ENCODE results near the gene OR2C1.

Gene OR2C1

DNA sequence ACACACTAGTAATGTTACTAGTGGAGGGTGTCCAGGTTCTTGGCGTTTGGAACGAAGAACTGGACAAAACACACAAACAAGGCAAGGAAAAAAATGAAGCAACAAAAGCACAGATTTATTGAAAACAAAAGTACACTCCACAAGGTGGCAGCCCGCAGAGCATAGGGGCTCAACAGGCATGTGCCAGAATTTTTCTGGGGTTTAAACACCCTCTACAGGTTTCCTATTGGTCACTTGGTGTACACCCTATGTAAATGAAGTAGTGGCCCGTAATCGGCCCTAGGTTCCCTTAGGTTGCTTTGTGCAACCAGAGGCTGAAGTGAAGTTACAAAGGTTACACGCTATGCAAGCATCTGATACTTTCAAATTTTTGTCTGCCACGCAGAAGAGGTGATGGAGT is 8.1 kb downstream of the OR2C1 start:
- H3K27me3 ChIP-seq (ENCODE audit: low read length), result no peaks in the 10 kb centered on the region
- no peak overlapping the region for H3K4me2 ChIP-seq (ENCODE audit: low read depth, low read length, poor library complexity, severe bottlenecking)
- no peak overlapping the region for H3K4me3 ChIP-seq (ENCODE audit: insufficient read depth, low read length, poor library complexity, severe bottlenecking)
- no peaks in the 10 kb centered on the region for H4K20me1 ChIP-seq (ENCODE audit: low read depth, low read length)
- no peaks in the 10 kb centered on the region for H3K9me3 ChIP-seq (ENCODE audit: insufficient read depth, low read length)
- no peak overlapping the region for H2AFZ ChIP-seq (ENCODE audit: low read depth, low read length, severe bottlenecking)
- H3K27ac ChIP-seq (ENCODE audit: low read depth, low read length), result no peak overlapping the region
- no peak overlapping the region for H3K9ac ChIP-seq (ENCODE audit: low read length)
- H3K79me2 ChIP-seq (ENCODE audit: insufficient read depth, low read length), result no peaks in the 10 kb centered on the region
- TF ChIP-seq, protein P1, sequence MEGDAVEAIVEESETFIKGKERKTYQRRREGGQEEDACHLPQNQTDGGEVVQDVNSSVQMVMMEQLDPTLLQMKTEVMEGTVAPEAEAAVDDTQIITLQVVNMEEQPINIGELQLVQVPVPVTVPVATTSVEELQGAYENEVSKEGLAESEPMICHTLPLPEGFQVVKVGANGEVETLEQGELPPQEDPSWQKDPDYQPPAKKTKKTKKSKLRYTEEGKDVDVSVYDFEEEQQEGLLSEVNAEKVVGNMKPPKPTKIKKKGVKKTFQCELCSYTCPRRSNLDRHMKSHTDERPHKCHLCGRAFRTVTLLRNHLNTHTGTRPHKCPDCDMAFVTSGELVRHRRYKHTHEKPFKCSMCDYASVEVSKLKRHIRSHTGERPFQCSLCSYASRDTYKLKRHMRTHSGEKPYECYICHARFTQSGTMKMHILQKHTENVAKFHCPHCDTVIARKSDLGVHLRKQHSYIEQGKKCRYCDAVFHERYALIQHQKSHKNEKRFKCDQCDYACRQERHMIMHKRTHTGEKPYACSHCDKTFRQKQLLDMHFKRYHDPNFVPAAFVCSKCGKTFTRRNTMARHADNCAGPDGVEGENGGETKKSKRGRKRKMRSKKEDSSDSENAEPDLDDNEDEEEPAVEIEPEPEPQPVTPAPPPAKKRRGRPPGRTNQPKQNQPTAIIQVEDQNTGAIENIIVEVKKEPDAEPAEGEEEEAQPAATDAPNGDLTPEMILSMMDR (IDR thresholded peaks at IDR 0.05; ENCODE audit: insufficient read depth, low read length, poor library complexity, severe bottlenecking), result no peak
- TF ChIP-seq EZH2phosphoT487 (conservative IDR thresholded peaks at IDR 0.05; ENCODE audit: low read length), result no peak
- H3K9me2 ChIP-seq (replicated peaks; ENCODE audit: insufficient read depth, low read length), result no peaks in the 10 kb centered on the region
- no peaks in the 10 kb centered on the region for H3K36me3 ChIP-seq (ENCODE audit: low read length)
- H3F3A ChIP-seq (ENCODE audit: insufficient read depth), result no peaks in the 10 kb centered on the region

DNA sequence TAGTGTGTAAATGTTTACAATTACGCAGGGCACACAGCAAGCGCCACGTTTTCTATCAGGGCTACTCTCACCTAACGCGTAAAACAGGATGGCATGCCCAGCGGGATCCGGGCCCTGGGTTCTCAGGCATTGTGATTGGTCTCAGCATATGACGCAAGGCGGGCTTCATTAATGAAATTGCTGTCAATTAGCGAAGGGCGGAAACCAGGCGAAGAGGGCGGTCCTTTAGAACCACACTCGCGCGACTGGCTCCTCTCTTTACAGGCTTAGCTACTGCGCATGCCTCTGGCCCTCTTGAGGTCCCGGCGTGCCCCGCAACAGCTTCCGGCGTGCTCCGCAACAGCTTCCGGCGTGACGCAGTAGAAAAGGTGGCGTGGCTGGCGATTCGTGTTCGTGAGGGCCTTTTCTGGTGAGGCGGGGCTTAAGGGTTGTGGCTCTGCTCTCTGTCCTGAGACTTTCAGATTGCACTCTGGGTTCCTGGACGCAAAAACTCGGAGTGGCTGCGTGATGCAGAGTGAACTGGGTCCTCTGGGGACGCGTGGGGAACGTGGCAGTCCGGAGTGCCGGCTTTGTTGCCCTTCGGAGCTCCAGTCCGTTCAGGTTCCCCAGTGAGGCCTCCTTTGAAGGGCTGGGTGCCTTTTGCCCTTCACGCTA is 9.2 kb downstream of the OR2C1 start:
- Histone ChIP-seq H3K4me2 (ENCODE audit: low read depth, low read length, poor library complexity, severe bottlenecking) (no peak overlapping the region), H3K4me3 (ENCODE audit: insufficient read depth, low read length, poor library complexity, severe bottlenecking) (no peak overlapping the region), H2AFZ (ENCODE audit: low read depth, low read length, severe bottlenecking) (no peak overlapping the region), H3K27me3 (ENCODE audit: low read length) (no peaks in the 10 kb centered on the region), H3K9ac (ENCODE audit: low read length) (no peak overlapping the region), H3K79me2 (ENCODE audit: insufficient read depth, low read length) (no peaks in the 10 kb centered on the region), H3K27ac (ENCODE audit: low read depth, low read length) (no peak overlapping the region), H4K20me1 (ENCODE audit: low read depth, low read length) (no peaks in the 10 kb centered on the region), H3K36me3 (ENCODE audit: low read length) (no peaks in the 10 kb centered on the region), H3K9me3 (ENCODE audit: insufficient read depth, low read length) (no peaks in the 10 kb centered on the region), H3F3A (ENCODE audit: insufficient read depth) (no peaks in the 10 kb centered on the region), H3K9me2 (replicated peaks; ENCODE audit: insufficient read depth, low read length) (no peaks in the 10 kb centered on the region)
- TF ChIP-seq, protein P1 (IDR thresholded peaks at IDR 0.05; ENCODE audit: insufficient read depth, low read length, poor library complexity, severe bottlenecking), result no peak
- TF ChIP-seq EZH2phosphoT487 (conservative IDR thresholded peaks at IDR 0.05; ENCODE audit: low read length), result no peak

DNA sequence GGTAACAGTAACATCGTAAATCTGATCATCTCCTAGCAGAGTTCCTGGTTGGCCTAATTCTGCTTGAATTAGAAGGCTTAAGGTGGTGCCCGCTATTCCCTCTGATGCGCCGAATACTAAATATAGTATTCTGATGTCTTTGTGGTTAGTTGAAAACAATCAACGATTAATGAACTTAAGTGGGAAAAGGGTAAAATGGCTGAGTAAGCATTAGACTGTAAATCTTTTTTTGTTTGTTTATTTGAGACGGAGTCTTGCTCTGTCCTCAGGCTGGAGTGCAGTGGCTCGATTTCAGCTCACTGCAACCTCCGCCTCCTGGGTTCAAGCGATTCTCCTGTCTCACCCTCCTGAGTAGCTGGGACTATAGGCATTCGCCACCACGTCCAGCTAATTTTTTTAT is 13.4 kb downstream of the OR2C1 start:
- Histone ChIP-seq H3K4me2 (ENCODE audit: low read depth, low read length, poor library complexity, severe bottlenecking) (no peak overlapping the region), H3K27ac (ENCODE audit: low read depth, low read length) (no peak overlapping the region), H3K79me2 (ENCODE audit: insufficient read depth, low read length) (no peaks in the 10 kb centered on the region), H3K9me3 (ENCODE audit: insufficient read depth, low read length) (no peaks in the 10 kb centered on the region), H4K20me1 (ENCODE audit: low read depth, low read length) (no peaks in the 10 kb centered on the region), H3K9me2 (replicated peaks; ENCODE audit: insufficient read depth, low read length) (no peaks in the 10 kb centered on the region), H2AFZ (ENCODE audit: low read depth, low read length, severe bottlenecking) (no peak overlapping the region), H3K4me3 (ENCODE audit: insufficient read depth, low read length, poor library complexity, severe bottlenecking) (no peak overlapping the region), H3K9ac (ENCODE audit: low read length) (no peak overlapping the region), H3F3A (ENCODE audit: insufficient read depth) (no peaks in the 10 kb centered on the region), H3K27me3 (ENCODE audit: low read length) (no peaks in the 10 kb centered on the region), H3K36me3 (ENCODE audit: low read length) (no peaks in the 10 kb centered on the region)
- TF ChIP-seq, protein P1 (IDR thresholded peaks at IDR 0.05; ENCODE audit: insufficient read depth, low read length, poor library complexity, severe bottlenecking), result no peak
- no peak for TF ChIP-seq EZH2phosphoT487 (conservative IDR thresholded peaks at IDR 0.05; ENCODE audit: low read length)
